NCI-H2081 (cell line): ENCODE measurements around the gene TSFM.
"Not testable (repeated sequence)": the region's sequence is repeated elsewhere in the genome, so short reads cannot be mapped to it uniquely, and the experiment has no call there.

Experiments
- DNase-seq, 2 experiments: peaks; one replicate each; lab custom pipeline; 2025; lab: John Stamatoyannopoulos, UW

TSFM gene

GRCh38 chr12:57763881-57764661, 18.5 kb upstream of the TSFM start:
- DNase-seq = no peak

GRCh38 chr12:57764662-57765002, 18.0 kb upstream of the TSFM start:
- DNase-seq = peak; percentile 14 to 29

- peak; percentile 10 to 15 for DNase-seq
These were observed 17.4 kb upstream of the TSFM start for GRCh38 chr12:57765003-57765697.

- no peak for DNase-seq
These were observed 16.7 kb upstream of the TSFM start for GRCh38 chr12:57765698-57766463.

GRCh38 chr12:57766464-57767304, 15.9 kb upstream of the TSFM start, which contains the start of gene CYP27B1:
Gene CYP27B1 (minus strand): TSS chr12:57767078. CDS start chr12:57767041, 37 bp downstream.
- DNase-seq = peak in 1 of 2 experiments; percentile 25

GRCh38 chr12:57767305-57767698, 15.3 kb upstream of the TSFM start:
- no peak for DNase-seq

GRCh38 chr12:57767876-57768275, 14.7 kb upstream of the TSFM start:
- DNase-seq = no peak

GRCh38 chr12:57769594-57769993, 13.0 kb upstream of the TSFM start:
- DNase-seq = no peak

GRCh38 chr12:57770734-57771133, 11.9 kb upstream of the TSFM start:
- DNase-seq = no peak

GRCh38 chr12:57771236-57771872, 11.2 kb upstream of the TSFM start:
- DNase-seq = peak; percentile 84 to 89

GRCh38 chr12:57771873-57772428, 10.6 kb upstream of the TSFM start, which contains the start of gene METTL1:
Gene METTL1 (minus strand): TSS chr12:57772105. CDS start chr12:57772083, 22 bp downstream.
- peak; percentile 90 to 95 for DNase-seq

GRCh38 chr12:57772429-57773322, 9.9 kb upstream of the TSFM start, which contains the start of gene EEF1AKMT3:
Gene EEF1AKMT3 (plus strand): TSS chr12:57772614. CDS start chr12:57772725, 111 bp downstream.
- DNase-seq = peak; percentile 28 to 36

- DNase-seq = not testable (repeated sequence)
These were observed 8.0 kb upstream of the TSFM start for GRCh38 chr12:57774634-57775033.

GRCh38 chr12:57775044-57775443, 7.5 kb upstream of the TSFM start:
- no peak for DNase-seq

GRCh38 chr12:57775563-57776246, 6.9 kb upstream of the TSFM start:
- no peak for DNase-seq

GRCh38 chr12:57776247-57776587, 6.4 kb upstream of the TSFM start:
- no peak for DNase-seq

GRCh38 chr12:57777367-57777766, 5.2 kb upstream of the TSFM start:
- no peak for DNase-seq

- DNase-seq = no peak
These were observed 4.7 kb upstream of the TSFM start for GRCh38 chr12:57777911-57778310.

GRCh38 chr12:57779736-57780135, 2.9 kb upstream of the TSFM start:
- DNase-seq = no peak
